Endothelial cell of umbilical vein (primary cell): ENCODE data around the gene MCF2. TPM values are rescaled to one million over a fixed set of nuclear protein-coding genes. Genes with fewer than 3 reads are reported as not detected.

Experiments
- BruUV-seq: library from RNA; stranded (reverse); fragments of 400-500 nt; replicated peaks from 2 replicates; lab custom pipeline; 2021; lab: Mats Ljungman, UMichigan
- CTCF ChIA-PET: fragments of 300-600, 350-600 bp; sonication (Branson Sonifier 250); formaldehyde crosslinking; loops from one replicate; lab custom pipeline; 2021; ENCODE audit warnings: antibody characterized with exemption, inconsistent platforms; lab: Charles Lee
- POLR2A ChIA-PET: fragments of 300-600, 350-600 bp; sonication (Branson Sonifier 250); formaldehyde crosslinking; loops from one replicate; lab custom pipeline; 2021; ENCODE audit warnings: antibody characterized with exemption, inconsistent platforms; lab: Charles Lee
- DNase-seq: peaks from one replicate; pipeline ENCODE4 v3.0.0-alpha.2; 2011; ENCODE audit warnings: low read depth, low spot score
- FAIRE-seq: peaks from 2 replicates; lab custom pipeline; 2011; peaks lifted over from hg19 to GRCh38; lab: Jason Lieb, UNC
- H2AFZ ChIP-seq: 2 replicates; pipeline ENCODE4 v1.6.0; 2012; ENCODE audit warnings: low read depth, low read length, control low read depth, inconsistent platforms
- H3K27ac ChIP-seq: 2 replicates; pipeline ENCODE4 v1.5.1; 2011; ENCODE audit warnings: low read depth, mild to moderate bottlenecking, control low read depth, low read length, moderate library complexity; ENCODE audit not compliant: insufficient read depth
- H3K27me3 ChIP-seq, 2 experiments: 2 replicates each; pipeline versions ENCODE4 v1.6.0 to v1.6.1; 2011; ENCODE audit warnings: low read length in 2 of 2, mixed read lengths in 1 of 2; ENCODE audit not compliant: control insufficient read depth in 2 of 2, insufficient read depth in 2 of 2
- H3K36me3 ChIP-seq, 2 experiments: 2 replicates in 1 of 2; 3 replicates in 1 of 2; pipeline ENCODE4 v1.5.1; 2011; ENCODE audit warnings: low read length in 2 of 2, mild to moderate bottlenecking in 1 of 2, moderate library complexity in 1 of 2; ENCODE audit not compliant: control insufficient read depth in 2 of 2, insufficient read depth in 2 of 2; ENCODE audit errors: extremely low read depth in 1 of 2
- H3K4me1 ChIP-seq: 3 replicates; pipeline ENCODE4 v1.5.1; 2011; ENCODE audit warnings: mild to moderate bottlenecking, low read length; ENCODE audit not compliant: control insufficient read depth, insufficient read depth; ENCODE audit errors: extremely low read depth
- H3K4me2 ChIP-seq: 2 replicates; pipeline ENCODE4 v1.6.1; 2011; ENCODE audit warnings: low read length, control low read depth, mixed read lengths; ENCODE audit not compliant: insufficient read depth
- H3K4me3 ChIP-seq, 3 experiments: fragments of 200-600 bp in 1 of 3; sonication (generic), shearing (Covaris generic) in 1 of 3; replicated peaks in 1 of 3; 2 replicates each; pipeline ENCODE4 v1.5.1; 2011 to 2016; ENCODE audit warnings: control low read depth in 3 of 3, low read length in 3 of 3, mild to moderate bottlenecking in 2 of 3, inconsistent platforms in 1 of 3, low read depth in 1 of 3, moderate library complexity in 1 of 3; ENCODE audit not compliant: insufficient read depth in 1 of 3
- H3K79me2 ChIP-seq: 2 replicates; pipeline ENCODE4 v1.6.0; 2012; ENCODE audit warnings: low read length, inconsistent platforms; ENCODE audit not compliant: control insufficient read depth, insufficient read depth
- H3K9ac ChIP-seq: replicated peaks from 2 replicates; pipeline ENCODE3; 2011; ENCODE audit warnings: low read length, control low read depth; ENCODE audit not compliant: insufficient read depth; ENCODE audit errors: extremely low read depth
- H3K9me1 ChIP-seq: replicated peaks from 3 replicates; pipeline ENCODE4 v1.6.0; 2011; ENCODE audit warnings: mild to moderate bottlenecking, low read length; ENCODE audit not compliant: control insufficient read depth, insufficient read depth; ENCODE audit errors: extremely low read depth
- H3K9me3 ChIP-seq: replicated peaks from 2 replicates; pipeline ENCODE4 v1.5.1; 2012; ENCODE audit warnings: low read length, inconsistent platforms; ENCODE audit not compliant: control insufficient read depth, insufficient read depth
- H4K20me1 ChIP-seq: replicated peaks from 2 replicates; pipeline ENCODE3; 2011; ENCODE audit warnings: mild to moderate bottlenecking, low read length; ENCODE audit not compliant: control insufficient read depth, insufficient read depth; ENCODE audit errors: extremely low read depth
- CTCF ChIP-seq, 2 donors: IDR thresholded peaks; 1 replicate in 1 of 2; 2 replicates in 1 of 2; pipeline ENCODE4 v1.5.1; 2011; ENCODE audit warnings: low read length in 2 of 2, mild to moderate bottlenecking in 2 of 2, moderate library complexity in 2 of 2, control low read depth in 1 of 2, inconsistent platforms in 1 of 2, low read depth in 1 of 2; ENCODE audit not compliant: insufficient read depth in 1 of 2; ENCODE audit errors: extremely low read depth in 1 of 2
- EZH2 ChIP-seq: IDR thresholded peaks from 2 replicates; pipeline ENCODE4 v1.6.1; 2012; ENCODE audit warnings: borderline replicate concordance, low read depth, mild to moderate bottlenecking, moderate library complexity, low read length, inconsistent platforms; ENCODE audit not compliant: severe bottlenecking
- FOS ChIP-seq: IDR thresholded peaks from 2 replicates; pipeline ENCODE4 v1.6.1; 2011; ENCODE audit warnings: mild to moderate bottlenecking, low read length, moderate library complexity, borderline replicate concordance; ENCODE audit not compliant: insufficient read depth
- GATA2 ChIP-seq: IDR thresholded peaks from 2 replicates; pipeline ENCODE4 v1.7.0; 2011; ENCODE audit warnings: low read depth, mild to moderate bottlenecking, moderate library complexity, mixed read lengths, low read length; ENCODE audit not compliant: insufficient read length, insufficient read depth
- JUN ChIP-seq: IDR thresholded peaks from 2 replicates; pipeline ENCODE4 v1.6.1; 2011; ENCODE audit warnings: borderline replicate concordance, low read depth; ENCODE audit not compliant: insufficient read length, insufficient read depth
- MYC ChIP-seq: IDR thresholded peaks from one replicate; pipeline ENCODE4 v1.6.1; 2011; ENCODE audit warnings: mild to moderate bottlenecking, low read depth, low read length
- POLR2A ChIP-seq: IDR thresholded peaks from 2 replicates; pipeline ENCODE4 v1.6.1; 2012; ENCODE audit warnings: low read depth, mild to moderate bottlenecking, control low read depth, low read length
- POLR2AphosphoS5 ChIP-seq: IDR thresholded peaks from 2 replicates; pipeline ENCODE4 v1.6.1; 2012; ENCODE audit warnings: low read depth, mild to moderate bottlenecking, control low read depth, low read length, moderate library complexity; ENCODE audit not compliant: insufficient read depth
- dilution Hi-C: fragments of 300-500 bp; cut with MboI; formaldehyde crosslinking; loops from one replicate; pipeline ENCODE4 v1.15.0; 2019; ENCODE audit warnings: low sequenced_read_pairs; ENCODE audit not compliant: extremely low pct_ligation_motif_present
- intact Hi-C: fragments of 100-400 bp; cut with micrococcal nuclease; formaldehyde crosslinking; loops from one replicate; pipeline ENCODE4 v1.10.0; 2022
- polyA plus RNA-seq, 4 experiments: library from polyadenylated mRNA; depleted of rRNA in 3 of 4; stranded (reverse) in 3 of 4; unstranded in 1 of 4; fragments of >200 nt; gene quantifications; 2 replicates each; pipeline versions ENCODE4 v1.2.1 to v1.2.3, GENCODE V29; 2011 to 2012; ENCODE audit warnings: missing spikeins in 1 of 4
- total RNA-seq: library from RNA; stranded (reverse); gene quantifications from 2 replicates; pipeline ENCODE4 v1.2.3, GENCODE V29; 2021
- TF ChIP-seq, protein P1 (sequence below): IDR thresholded peaks from 2 replicates; pipeline ENCODE4 v1.6.1; 2011; ENCODE audit not compliant: insufficient read depth, insufficient read length

The MCF2 gene
- total and polyA plus RNA-seq, 2 donors (not counting 3 experiments of a cell fraction or from before 2014, with no cell fraction given): 0.13 TPM; not detected in 1

DNA sequence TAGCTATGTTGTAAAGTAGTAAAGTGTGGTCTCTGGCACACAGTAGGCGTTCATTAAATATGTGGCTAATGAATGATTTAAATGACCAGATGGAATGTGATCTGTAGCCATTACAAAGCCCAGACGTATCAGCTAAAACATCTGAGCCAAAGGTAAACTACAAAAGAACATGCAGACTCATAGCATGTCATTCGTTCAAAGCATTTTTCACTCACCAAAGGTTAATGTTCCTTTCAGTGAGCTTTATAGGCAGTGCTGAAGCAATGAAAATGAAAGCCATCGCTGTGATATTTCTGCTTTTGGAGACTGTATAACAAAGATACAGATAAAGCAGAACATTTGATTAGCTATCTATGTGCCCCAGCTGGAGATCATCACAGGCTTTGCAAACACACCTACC lies 126.9 kb downstream of the MCF2 start:
- Histone ChIP-seq H4K20me1 (no peaks in the 10 kb centered on the region), H3K9ac (no peak overlapping the region), H3K27me3 (no peaks in the 10 kb centered on the region), H3K4me2 (no peak overlapping the region), H3K79me2 (no peaks in the 10 kb centered on the region), H3K9me1 (no peaks in the 10 kb centered on the region), H3K4me1 (no peaks in the 10 kb centered on the region), H3K27ac (no peak overlapping the region), H3K9me3 (no peaks in the 10 kb centered on the region), H3K36me3 (no peaks in the 10 kb centered on the region), H3K4me3 (no peak overlapping the region), H2AFZ (no peak overlapping the region)
- dilution Hi-C loops (no loop called here), intact Hi-C loops (no loop called here)
- ChIA-PET POLR2A (no interaction called here), CTCF (interaction anchor here (0.7 kb wide), 1 partner anchor 21 kb away, joined by 3 read pairs; no protein-coding TSS in a partner anchor)
- no peak for DNase-seq
- no TSS peak for BruUV-seq
- TF ChIP-seq MYC (no peak), FOS (no peak), GATA2 (no peak), POLR2AphosphoS5 (no peak), JUN (no peak), CTCF (IDR thresholded peaks at IDR 0.05; ENCODE audit: extremely low read depth in 1 of 2, insufficient read depth in 1 of 2, low read depth in 1 of 2, low read length in 2 of 2) (no peak), EZH2 (no peak), POLR2A (no peak)
- TF ChIP-seq, protein P1, sequence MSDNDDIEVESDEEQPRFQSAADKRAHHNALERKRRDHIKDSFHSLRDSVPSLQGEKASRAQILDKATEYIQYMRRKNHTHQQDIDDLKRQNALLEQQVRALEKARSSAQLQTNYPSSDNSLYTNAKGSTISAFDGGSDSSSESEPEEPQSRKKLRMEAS: no peak
- no peak for FAIRE-seq
